ENCODE results near the gene ATXN10.
"Not testable (repeated sequence)": the region's sequence is repeated elsewhere in the genome, so short reads cannot be mapped to it uniquely, and the experiment has no call there.

The ATXN10 gene

GRCh38 chr22:45644714-45645113 lies 26.9 kb upstream of the ATXN10 start:
- DNase-seq = no peak

GRCh38 chr22:45645150-45645525 lies 26.5 kb upstream of the ATXN10 start:
- no peak for DNase-seq

GRCh38 chr22:45645526-45646414 lies 25.9 kb upstream of the ATXN10 start:
- DNase-seq = peak; percentile 61

GRCh38 chr22:45647532-45648225 lies 24.0 kb upstream of the ATXN10 start:
- DNase-seq = no peak

- DNase-seq = no peak
Observed at GRCh38 chr22:45648301-45649117, 23.1 kb upstream of the ATXN10 start.

- no peak for DNase-seq
Observed at GRCh38 chr22:45649809-45650208, 21.8 kb upstream of the ATXN10 start.

GRCh38 chr22:45650721-45651120 lies 20.9 kb upstream of the ATXN10 start:
- DNase-seq = no peak

- no peak for DNase-seq
Observed at GRCh38 chr22:45651931-45652528, 19.6 kb upstream of the ATXN10 start.

- no peak for DNase-seq
Observed at GRCh38 chr22:45656577-45656976, 15.1 kb upstream of the ATXN10 start.

- DNase-seq = no peak
Observed at GRCh38 chr22:45657701-45658100, 13.9 kb upstream of the ATXN10 start.

- no peak for DNase-seq
Observed at GRCh38 chr22:45664136-45664646, 7.4 kb upstream of the ATXN10 start.

- no peak for DNase-seq
Observed at GRCh38 chr22:45667486-45667885, 4.1 kb upstream of the ATXN10 start.

GRCh38 chr22:45670363-45670762 lies 1.3 kb upstream of the ATXN10 start:
- not testable (repeated sequence) for DNase-seq

GRCh38 chr22:45670981-45671782 lies 452 bp upstream of the ATXN10 start:
- DNase-seq = no peak

GRCh38 chr22:45672564-45673481 lies 1.2 kb downstream of the ATXN10 start:
- no peak for DNase-seq

GRCh38 chr22:45673482-45674175 lies 2.0 kb downstream of the ATXN10 start:
- no peak for DNase-seq

- DNase-seq = no peak
Observed at GRCh38 chr22:45676024-45676423, 4.4 kb downstream of the ATXN10 start.

- no peak for DNase-seq
Observed at GRCh38 chr22:45677063-45677462, 5.4 kb downstream of the ATXN10 start.

- no peak for DNase-seq
Observed at GRCh38 chr22:45678961-45679912, 7.6 kb downstream of the ATXN10 start.
